GM19455 (cell line): Measurements from ENCODE around the gene NSL1.

Experiments used
- ATAC-seq: cut with Tn5 transposase; IDR thresholded peaks from one replicate; pipeline ENCODE4 v1.9.1; 2021; ENCODE audit not compliant: unreplicated experiment

Gene NSL1

GRCh38 chr1:212791676-212792395 is at the start of gene NSL1, which contains the start of gene TATDN3:
Gene NSL1 (minus strand): TSS chr1:212791777. CDS start chr1:212791763, 14 bp downstream.
Gene TATDN3 (plus strand): TSS chr1:212791894. CDS start chr1:212791922, 28 bp downstream.
- ATAC-seq: peak; percentile 59

- no peak for ATAC-seq
These were observed 46.6 kb upstream of the NSL1 start for GRCh38 chr1:212838145-212838544.

GRCh38 chr1:212833211-212834207 is 41.9 kb upstream of the NSL1 start:
- peak; percentile 64 for ATAC-seq

- no peak for ATAC-seq
These were observed 36.8 kb upstream of the NSL1 start for GRCh38 chr1:212828395-212828794.

GRCh38 chr1:212827831-212828278 is 36.3 kb upstream of the NSL1 start:
- ATAC-seq: no peak

GRCh38 chr1:212827171-212827776 is 35.7 kb upstream of the NSL1 start:
- ATAC-seq: no peak

- no peak for ATAC-seq
These were observed 34.3 kb upstream of the NSL1 start for GRCh38 chr1:212825798-212826452.

- ATAC-seq: no peak
These were observed 32.6 kb upstream of the NSL1 start for GRCh38 chr1:212824201-212824600.

GRCh38 chr1:212822956-212823355 is 31.4 kb upstream of the NSL1 start:
- ATAC-seq: no peak

- ATAC-seq: no peak
These were observed 29.4 kb upstream of the NSL1 start for GRCh38 chr1:212820969-212821368.

GRCh38 chr1:212819726-212820125 is 28.1 kb upstream of the NSL1 start:
- no peak for ATAC-seq

GRCh38 chr1:212816567-212817278 is 25.1 kb upstream of the NSL1 start:
- ATAC-seq: no peak

- no peak for ATAC-seq
These were observed 23.2 kb upstream of the NSL1 start for GRCh38 chr1:212814537-212815334.

GRCh38 chr1:212805767-212806166 is 14.2 kb upstream of the NSL1 start:
- ATAC-seq: no peak

GRCh38 chr1:212797681-212798080 is 6.1 kb upstream of the NSL1 start:
- no peak for ATAC-seq

GRCh38 chr1:212794561-212795014 is 3.0 kb upstream of the NSL1 start:
- ATAC-seq: peak; percentile 84

- ATAC-seq: no peak
These were observed 875 bp upstream of the NSL1 start for GRCh38 chr1:212792396-212792908.

- ATAC-seq: peak; percentile 27
These were observed 309 bp downstream of the NSL1 start for GRCh38 chr1:212791261-212791675.

GRCh38 chr1:212785871-212786270 is 5.7 kb downstream of the NSL1 start:
- no peak for ATAC-seq
